ENCODE data around the gene CSF3. TPM values are rescaled to one million over a fixed set of nuclear protein-coding genes. Genes with fewer than 3 reads are reported as not detected.

CSF3 gene, protein sequence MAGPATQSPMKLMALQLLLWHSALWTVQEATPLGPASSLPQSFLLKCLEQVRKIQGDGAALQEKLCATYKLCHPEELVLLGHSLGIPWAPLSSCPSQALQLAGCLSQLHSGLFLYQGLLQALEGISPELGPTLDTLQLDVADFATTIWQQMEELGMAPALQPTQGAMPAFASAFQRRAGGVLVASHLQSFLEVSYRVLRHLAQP
- total RNA-seq (2021) (not detected in 3 replicates), Bru-seq, nascent RNA (not detected)
- long read RNA-seq, experiment 1, result 0 reads
- long read RNA-seq, experiment 2, result 0 reads
- long read RNA-seq, experiment 3, result 0 reads

DNA sequence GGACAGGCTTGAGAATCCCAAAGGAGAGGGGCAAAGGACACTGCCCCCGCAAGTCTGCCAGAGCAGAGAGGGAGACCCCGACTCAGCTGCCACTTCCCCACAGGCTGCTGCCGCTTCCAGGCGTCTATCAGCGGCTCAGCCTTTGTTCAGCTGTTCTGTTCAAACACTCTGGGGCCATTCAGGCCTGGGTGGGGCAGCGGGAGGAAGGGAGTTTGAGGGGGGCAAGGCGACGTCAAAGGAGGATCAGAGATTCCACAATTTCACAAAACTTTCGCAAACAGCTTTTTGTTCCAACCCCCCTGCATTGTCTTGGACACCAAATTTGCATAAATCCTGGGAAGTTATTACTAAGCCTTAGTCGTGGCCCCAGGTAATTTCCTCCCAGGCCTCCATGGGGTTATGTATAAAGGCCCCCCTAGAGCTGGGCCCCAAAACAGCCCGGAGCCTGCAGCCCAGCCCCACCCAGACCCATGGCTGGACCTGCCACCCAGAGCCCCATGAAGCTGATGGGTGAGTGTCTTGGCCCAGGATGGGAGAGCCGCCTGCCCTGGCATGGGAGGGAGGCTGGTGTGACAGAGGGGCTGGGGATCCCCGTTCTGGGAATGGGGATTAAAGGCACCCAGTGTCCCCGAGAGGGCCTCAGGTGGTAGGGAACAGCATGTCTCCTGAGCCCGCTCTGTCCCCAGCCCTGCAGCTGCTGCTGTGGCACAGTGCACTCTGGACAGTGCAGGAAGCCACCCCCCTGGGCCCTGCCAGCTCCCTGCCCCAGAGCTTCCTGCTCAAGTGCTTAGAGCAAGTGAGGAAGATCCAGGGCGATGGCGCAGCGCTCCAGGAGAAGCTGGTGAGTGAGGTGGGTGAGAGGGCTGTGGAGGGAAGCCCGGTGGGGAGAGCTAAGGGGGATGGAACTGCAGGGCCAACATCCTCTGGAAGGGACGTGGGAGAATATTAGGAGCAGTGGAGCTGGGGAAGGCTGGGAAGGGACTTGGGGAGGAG, at the start of gene CSF3:
Gene CSF3, plus strand, starts transcription at position 436 of the 993 bp plus-strand sequence. Its CDS starts 35 bp downstream, at position 471.
- H3K4me1 Mint-ChIP-seq, result peaks cover 47% of the 10 kb centered on the region
- ChIA-PET POLR2A (interaction anchor here (0.7 kb wide), 1 partner anchor 8 kb away, joined by 3 read pairs; no protein-coding TSS in a partner anchor), CTCF (interaction anchor here (0.6 to 7.6 kb wide), 11 partner anchors 11 to 204 kb away, joined by 3 to 128 read pairs (median 4); partner anchors contain the start of gene WIPF2)
- peaks cover 7% of the 10 kb centered on the region for H3K36me3 Mint-ChIP-seq
- no peak for TF ChIP-seq CREM (CRISPR knock-in tag; IDR thresholded peaks at IDR 0.05)
- no peak for TF ChIP-seq ELF4 (CRISPR knock-in tag; IDR thresholded peaks at IDR 0.05; ENCODE audit: low read depth)
- TF ChIP-seq, protein P1, sequence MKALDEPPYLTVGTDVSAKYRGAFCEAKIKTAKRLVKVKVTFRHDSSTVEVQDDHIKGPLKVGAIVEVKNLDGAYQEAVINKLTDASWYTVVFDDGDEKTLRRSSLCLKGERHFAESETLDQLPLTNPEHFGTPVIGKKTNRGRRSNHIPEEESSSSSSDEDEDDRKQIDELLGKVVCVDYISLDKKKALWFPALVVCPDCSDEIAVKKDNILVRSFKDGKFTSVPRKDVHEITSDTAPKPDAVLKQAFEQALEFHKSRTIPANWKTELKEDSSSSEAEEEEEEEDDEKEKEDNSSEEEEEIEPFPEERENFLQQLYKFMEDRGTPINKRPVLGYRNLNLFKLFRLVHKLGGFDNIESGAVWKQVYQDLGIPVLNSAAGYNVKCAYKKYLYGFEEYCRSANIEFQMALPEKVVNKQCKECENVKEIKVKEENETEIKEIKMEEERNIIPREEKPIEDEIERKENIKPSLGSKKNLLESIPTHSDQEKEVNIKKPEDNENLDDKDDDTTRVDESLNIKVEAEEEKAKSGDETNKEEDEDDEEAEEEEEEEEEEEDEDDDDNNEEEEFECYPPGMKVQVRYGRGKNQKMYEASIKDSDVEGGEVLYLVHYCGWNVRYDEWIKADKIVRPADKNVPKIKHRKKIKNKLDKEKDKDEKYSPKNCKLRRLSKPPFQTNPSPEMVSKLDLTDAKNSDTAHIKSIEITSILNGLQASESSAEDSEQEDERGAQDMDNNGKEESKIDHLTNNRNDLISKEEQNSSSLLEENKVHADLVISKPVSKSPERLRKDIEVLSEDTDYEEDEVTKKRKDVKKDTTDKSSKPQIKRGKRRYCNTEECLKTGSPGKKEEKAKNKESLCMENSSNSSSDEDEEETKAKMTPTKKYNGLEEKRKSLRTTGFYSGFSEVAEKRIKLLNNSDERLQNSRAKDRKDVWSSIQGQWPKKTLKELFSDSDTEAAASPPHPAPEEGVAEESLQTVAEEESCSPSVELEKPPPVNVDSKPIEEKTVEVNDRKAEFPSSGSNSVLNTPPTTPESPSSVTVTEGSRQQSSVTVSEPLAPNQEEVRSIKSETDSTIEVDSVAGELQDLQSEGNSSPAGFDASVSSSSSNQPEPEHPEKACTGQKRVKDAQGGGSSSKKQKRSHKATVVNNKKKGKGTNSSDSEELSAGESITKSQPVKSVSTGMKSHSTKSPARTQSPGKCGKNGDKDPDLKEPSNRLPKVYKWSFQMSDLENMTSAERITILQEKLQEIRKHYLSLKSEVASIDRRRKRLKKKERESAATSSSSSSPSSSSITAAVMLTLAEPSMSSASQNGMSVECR (CRISPR knock-in tag; IDR thresholded peaks at IDR 0.05; ENCODE audit: borderline replicate concordance), result no peak
- TF ChIP-seq ZNF416 (CRISPR knock-in tag; IDR thresholded peaks at IDR 0.05), result no peak
- no peak for TF ChIP-seq GABPB1 (CRISPR knock-in tag; IDR thresholded peaks at IDR 0.05)
- TF ChIP-seq, protein P2, sequence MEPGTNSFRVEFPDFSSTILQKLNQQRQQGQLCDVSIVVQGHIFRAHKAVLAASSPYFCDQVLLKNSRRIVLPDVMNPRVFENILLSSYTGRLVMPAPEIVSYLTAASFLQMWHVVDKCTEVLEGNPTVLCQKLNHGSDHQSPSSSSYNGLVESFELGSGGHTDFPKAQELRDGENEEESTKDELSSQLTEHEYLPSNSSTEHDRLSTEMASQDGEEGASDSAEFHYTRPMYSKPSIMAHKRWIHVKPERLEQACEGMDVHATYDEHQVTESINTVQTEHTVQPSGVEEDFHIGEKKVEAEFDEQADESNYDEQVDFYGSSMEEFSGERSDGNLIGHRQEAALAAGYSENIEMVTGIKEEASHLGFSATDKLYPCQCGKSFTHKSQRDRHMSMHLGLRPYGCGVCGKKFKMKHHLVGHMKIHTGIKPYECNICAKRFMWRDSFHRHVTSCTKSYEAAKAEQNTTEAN (CRISPR knock-in tag; IDR thresholded peaks at IDR 0.05), result no peak
- no peak for TF ChIP-seq FOXJ3 (CRISPR knock-in tag; IDR thresholded peaks at IDR 0.05; ENCODE audit: borderline replicate concordance)
- TF ChIP-seq, protein P3, sequence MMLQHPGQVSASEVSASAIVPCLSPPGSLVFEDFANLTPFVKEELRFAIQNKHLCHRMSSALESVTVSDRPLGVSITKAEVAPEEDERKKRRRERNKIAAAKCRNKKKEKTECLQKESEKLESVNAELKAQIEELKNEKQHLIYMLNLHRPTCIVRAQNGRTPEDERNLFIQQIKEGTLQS (CRISPR knock-in tag; conservative IDR thresholded peaks at IDR 0.05), result no peak
- no peak within 1 kb of the TSS for H3K27ac Mint-ChIP-seq
- peaks cover 14% of the 10 kb centered on the region for H3K9me3 Mint-ChIP-seq
- H3K4me3 Mint-ChIP-seq, result no peak within 1 kb of the TSS
- ATAC-seq (no peak), DNase-seq (ENCODE audit: low spot score) (no peak)
- H3K27me3 Mint-ChIP-seq (ENCODE audit: low read depth), result no peaks in the 10 kb centered on the region

DNA sequence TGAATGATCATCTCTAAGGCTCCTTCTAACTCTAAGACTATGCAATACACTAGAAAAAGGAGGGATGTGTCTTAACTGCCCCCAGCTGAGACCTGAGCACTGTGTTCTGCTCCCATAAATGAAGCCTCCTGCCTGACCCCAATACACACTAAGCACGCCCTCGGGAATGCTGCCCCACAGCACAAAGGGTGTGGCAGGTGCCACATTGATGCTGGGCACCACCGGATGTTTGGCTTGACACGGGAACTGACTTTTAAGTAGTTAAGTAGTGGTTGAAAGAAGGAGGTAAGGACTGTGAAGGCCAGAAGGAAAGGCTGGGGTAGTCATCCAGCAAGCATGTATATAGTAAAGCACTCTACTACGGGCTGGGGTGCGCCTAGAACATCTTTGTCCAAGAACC, 48.5 kb upstream of the CSF3 start:
- Mint-ChIP-seq H3K4me1 (peaks cover 4% of the 10 kb centered on the region; the same call in 1 of the 2 replicates), H3K4me3 (no peak overlapping the region), H3K27me3 (ENCODE audit: low read depth) (peaks cover 21% of the 10 kb centered on the region), H3K9me3 (no peaks in the 10 kb centered on the region), H3K36me3 (no peaks in the 10 kb centered on the region), H3K27ac (no peak overlapping the region)
- ATAC-seq (no peak), DNase-seq (ENCODE audit: low spot score) (no peak)
- CTCF ChIA-PET, result interaction anchor here (1.0 to 1.5 kb wide), 2 partner anchors 12 to 13 kb away, joined by 3 read pairs; partner anchors contain the start of gene PSMD3
- TF ChIP-seq NFE2L1 (CRISPR knock-in tag; IDR thresholded peaks at IDR 0.05) (no peak), HMGA2 (CRISPR knock-in tag; IDR thresholded peaks at IDR 0.05) (no peak), ATF1 (CRISPR knock-in tag; IDR thresholded peaks at IDR 0.05) (no peak)
- POLR2A ChIA-PET, result no interaction called here

DNA sequence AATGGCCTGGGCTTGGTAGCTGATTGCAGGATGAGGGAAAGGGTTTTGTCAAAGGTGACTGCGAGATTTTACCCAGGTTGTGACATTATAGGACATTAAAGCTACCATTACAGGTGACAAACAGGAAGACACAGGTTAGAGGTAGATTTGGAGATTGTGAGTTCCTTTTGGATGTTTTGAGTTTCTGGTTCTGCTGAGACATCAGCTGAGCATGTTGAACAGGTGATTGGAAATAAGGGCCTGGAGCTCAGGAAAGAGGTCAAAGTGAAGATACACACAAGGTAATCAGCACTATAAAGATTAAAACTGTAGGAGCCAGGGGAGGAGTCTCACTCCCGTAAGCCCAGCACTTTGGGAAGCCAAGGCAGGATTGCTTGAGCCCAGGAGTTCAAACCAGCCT, 46.5 kb upstream of the CSF3 start:
- Mint-ChIP-seq H3K4me3 (no peak overlapping the region), H3K27me3 (ENCODE audit: low read depth) (peaks cover 27% of the 10 kb centered on the region), H3K9me3 (no peaks in the 10 kb centered on the region), H3K4me1 (peaks cover 4% of the 10 kb centered on the region; the same call in 1 of the 2 replicates), H3K36me3 (no peaks in the 10 kb centered on the region), H3K27ac (no peak overlapping the region)
- ATAC-seq (no peak), DNase-seq (ENCODE audit: low spot score) (no peak)
- TF ChIP-seq, protein P4, sequence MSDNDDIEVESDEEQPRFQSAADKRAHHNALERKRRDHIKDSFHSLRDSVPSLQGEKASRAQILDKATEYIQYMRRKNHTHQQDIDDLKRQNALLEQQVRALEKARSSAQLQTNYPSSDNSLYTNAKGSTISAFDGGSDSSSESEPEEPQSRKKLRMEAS (CRISPR knock-in tag; IDR thresholded peaks at IDR 0.05), result no peak
- no peak for TF ChIP-seq NR2C2 (CRISPR knock-in tag; IDR thresholded peaks at IDR 0.05)
- no peak for TF ChIP-seq NFATC4 (CRISPR knock-in tag; IDR thresholded peaks at IDR 0.05)
- no peak for TF ChIP-seq ZNF317 (CRISPR knock-in tag; IDR thresholded peaks at IDR 0.05; ENCODE audit: borderline replicate concordance, low read depth)
- no peak for TF ChIP-seq ELF4 (CRISPR knock-in tag; IDR thresholded peaks at IDR 0.05; ENCODE audit: low read depth)
- TF ChIP-seq SOX15 (CRISPR knock-in tag; IDR thresholded peaks at IDR 0.05), result no peak
- CTCF ChIA-PET, result interaction anchor here (0.6 to 2.4 kb wide), 4 partner anchors 10 to 804 kb away, joined by 3 to 16 read pairs (median 4); no protein-coding TSS in a partner anchor
- POLR2A ChIA-PET, result interaction anchor here (0.6 to 0.8 kb wide), 2 partner anchors 32 to 321 kb away, joined by 3 read pairs; no protein-coding TSS in a partner anchor
